ENCODE measurements around the gene CENPW. TPM values are rescaled to one million over a fixed set of nuclear protein-coding genes. Genes with fewer than 3 reads are reported as not detected.

Gene CENPW
- total and polyA plus RNA-seq, 9 of the 15 experiments (the other 6 are each of a cell fraction or from before 2014, with no cell fraction given) = 48.7 to 285 (median 82.8) TPM

DNA sequence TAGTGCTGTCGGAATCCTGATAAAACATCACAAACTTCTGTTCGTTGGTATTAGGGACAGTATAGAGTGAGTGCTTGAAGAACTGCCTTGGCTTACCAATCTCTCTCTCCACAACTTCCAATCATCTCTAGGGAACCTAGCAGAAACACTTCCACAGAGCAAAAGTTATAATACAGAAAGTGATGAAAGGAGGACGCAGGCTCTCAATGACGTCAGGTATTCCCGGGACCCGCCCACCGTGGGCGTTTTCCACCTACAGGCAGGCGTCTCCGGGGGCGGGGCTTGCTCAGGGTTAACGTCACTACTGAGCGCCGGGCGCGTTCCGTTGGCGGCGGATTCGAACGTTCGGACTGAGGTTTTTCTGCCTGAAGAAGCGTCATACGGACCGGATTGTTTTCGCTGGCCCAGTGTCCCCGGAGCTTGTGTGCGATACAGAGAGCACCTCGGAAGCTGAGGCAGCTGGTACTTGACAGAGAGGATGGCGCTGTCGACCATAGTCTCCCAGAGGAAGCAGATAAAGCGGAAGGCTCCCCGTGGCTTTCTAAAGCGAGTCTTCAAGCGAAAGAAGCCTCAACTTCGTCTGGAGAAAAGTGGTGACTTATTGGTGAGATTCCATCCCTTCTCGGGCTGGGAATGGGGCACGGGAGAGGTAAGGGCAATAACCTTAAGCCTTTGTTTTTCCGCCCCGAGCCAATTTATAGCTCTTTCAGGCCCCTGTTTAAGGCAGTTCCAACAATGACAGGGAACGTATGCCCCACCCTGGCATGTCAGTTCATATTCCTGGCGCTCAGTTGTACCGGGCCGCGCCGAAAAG lies at the start of gene CENPW (continued):
- TF ChIP-seq KDM5B (IDR thresholded peaks at IDR 0.05; ENCODE audit: insufficient replicate concordance, low read depth, low read length) = peak; percentile 79
- TF ChIP-seq ZNF408 (CRISPR knock-in tag; IDR thresholded peaks at IDR 0.05; ENCODE audit: low read depth) = no peak
- TF ChIP-seq ZSCAN29 (IDR thresholded peaks at IDR 0.05) = peak; percentile 75; the same call in 1 of the 2 replicates
- TF ChIP-seq, protein P1, sequence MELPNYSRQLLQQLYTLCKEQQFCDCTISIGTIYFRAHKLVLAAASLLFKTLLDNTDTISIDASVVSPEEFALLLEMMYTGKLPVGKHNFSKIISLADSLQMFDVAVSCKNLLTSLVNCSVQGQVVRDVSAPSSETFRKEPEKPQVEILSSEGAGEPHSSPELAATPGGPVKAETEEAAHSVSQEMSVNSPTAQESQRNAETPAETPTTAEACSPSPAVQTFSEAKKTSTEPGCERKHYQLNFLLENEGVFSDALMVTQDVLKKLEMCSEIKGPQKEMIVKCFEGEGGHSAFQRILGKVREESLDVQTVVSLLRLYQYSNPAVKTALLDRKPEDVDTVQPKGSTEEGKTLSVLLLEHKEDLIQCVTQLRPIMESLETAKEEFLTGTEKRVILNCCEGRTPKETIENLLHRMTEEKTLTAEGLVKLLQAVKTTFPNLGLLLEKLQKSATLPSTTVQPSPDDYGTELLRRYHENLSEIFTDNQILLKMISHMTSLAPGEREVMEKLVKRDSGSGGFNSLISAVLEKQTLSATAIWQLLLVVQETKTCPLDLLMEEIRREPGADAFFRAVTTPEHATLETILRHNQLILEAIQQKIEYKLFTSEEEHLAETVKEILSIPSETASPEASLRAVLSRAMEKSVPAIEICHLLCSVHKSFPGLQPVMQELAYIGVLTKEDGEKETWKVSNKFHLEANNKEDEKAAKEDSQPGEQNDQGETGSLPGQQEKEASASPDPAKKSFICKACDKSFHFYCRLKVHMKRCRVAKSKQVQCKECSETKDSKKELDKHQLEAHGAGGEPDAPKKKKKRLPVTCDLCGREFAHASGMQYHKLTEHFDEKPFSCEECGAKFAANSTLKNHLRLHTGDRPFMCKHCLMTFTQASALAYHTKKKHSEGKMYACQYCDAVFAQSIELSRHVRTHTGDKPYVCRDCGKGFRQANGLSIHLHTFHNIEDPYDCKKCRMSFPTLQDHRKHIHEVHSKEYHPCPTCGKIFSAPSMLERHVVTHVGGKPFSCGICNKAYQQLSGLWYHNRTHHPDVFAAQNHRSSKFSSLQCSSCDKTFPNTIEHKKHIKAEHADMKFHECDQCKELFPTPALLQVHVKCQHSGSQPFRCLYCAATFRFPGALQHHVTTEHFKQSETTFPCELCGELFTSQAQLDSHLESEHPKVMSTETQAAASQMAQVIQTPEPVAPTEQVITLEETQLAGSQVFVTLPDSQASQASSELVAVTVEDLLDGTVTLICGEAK (IDR thresholded peaks at IDR 0.05) = no peak
- TF ChIP-seq, protein P1 (CRISPR knock-in tag; IDR thresholded peaks at IDR 0.05) = no peak
- 0 out of 2 replicates have a peak, but pooled peaks have one; percentile 18 for TF ChIP-seq NR2C2 (CRISPR knock-in tag; IDR thresholded peaks at IDR 0.05)
- TF ChIP-seq NR2C2 (tag; IDR thresholded peaks at IDR 0.05) = no peak
- TF ChIP-seq TFAP4 (CRISPR knock-in tag; IDR thresholded peaks at IDR 0.05; ENCODE audit: borderline replicate concordance) = peak; percentile 88
- no peak for TF ChIP-seq OTX1 (CRISPR knock-in tag; IDR thresholded peaks at IDR 0.05)
- no peak for TF ChIP-seq GATA2 (CRISPR knock-in tag; IDR thresholded peaks at IDR 0.05)
- peak; percentile 93 for TF ChIP-seq MYBL2 (IDR thresholded peaks at IDR 0.05; ENCODE audit: low read depth)
- TF ChIP-seq MYBL2 (CRISPR knock-in tag; IDR thresholded peaks at IDR 0.05; ENCODE audit: borderline replicate concordance) = no peak; the same call in 1 of the 2 replicates
- TF ChIP-seq, protein P2, sequence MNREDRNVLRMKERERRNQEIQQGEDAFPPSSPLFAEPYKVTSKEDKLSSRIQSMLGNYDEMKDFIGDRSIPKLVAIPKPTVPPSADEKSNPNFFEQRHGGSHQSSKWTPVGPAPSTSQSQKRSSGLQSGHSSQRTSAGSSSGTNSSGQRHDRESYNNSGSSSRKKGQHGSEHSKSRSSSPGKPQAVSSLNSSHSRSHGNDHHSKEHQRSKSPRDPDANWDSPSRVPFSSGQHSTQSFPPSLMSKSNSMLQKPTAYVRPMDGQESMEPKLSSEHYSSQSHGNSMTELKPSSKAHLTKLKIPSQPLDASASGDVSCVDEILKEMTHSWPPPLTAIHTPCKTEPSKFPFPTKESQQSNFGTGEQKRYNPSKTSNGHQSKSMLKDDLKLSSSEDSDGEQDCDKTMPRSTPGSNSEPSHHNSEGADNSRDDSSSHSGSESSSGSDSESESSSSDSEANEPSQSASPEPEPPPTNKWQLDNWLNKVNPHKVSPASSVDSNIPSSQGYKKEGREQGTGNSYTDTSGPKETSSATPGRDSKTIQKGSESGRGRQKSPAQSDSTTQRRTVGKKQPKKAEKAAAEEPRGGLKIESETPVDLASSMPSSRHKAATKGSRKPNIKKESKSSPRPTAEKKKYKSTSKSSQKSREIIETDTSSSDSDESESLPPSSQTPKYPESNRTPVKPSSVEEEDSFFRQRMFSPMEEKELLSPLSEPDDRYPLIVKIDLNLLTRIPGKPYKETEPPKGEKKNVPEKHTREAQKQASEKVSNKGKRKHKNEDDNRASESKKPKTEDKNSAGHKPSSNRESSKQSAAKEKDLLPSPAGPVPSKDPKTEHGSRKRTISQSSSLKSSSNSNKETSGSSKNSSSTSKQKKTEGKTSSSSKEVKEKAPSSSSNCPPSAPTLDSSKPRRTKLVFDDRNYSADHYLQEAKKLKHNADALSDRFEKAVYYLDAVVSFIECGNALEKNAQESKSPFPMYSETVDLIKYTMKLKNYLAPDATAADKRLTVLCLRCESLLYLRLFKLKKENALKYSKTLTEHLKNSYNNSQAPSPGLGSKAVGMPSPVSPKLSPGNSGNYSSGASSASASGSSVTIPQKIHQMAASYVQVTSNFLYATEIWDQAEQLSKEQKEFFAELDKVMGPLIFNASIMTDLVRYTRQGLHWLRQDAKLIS (CRISPR knock-in tag; IDR thresholded peaks at IDR 0.05) = 0 out of 2 replicates have a peak, but pooled peaks have one; percentile 43

Data from K562 (cell line).